Erythroblast (primary cell): ENCODE measurements around the gene TSPYL4.
"Not testable (repeated sequence)": the region's sequence is repeated elsewhere in the genome, so short reads cannot be mapped to it uniquely, and the experiment has no call there.

ENCODE experiments used
- DNase-seq, 2 experiments: peaks; one replicate each; lab custom pipeline; 2025; lab: John Stamatoyannopoulos, UW
- GATA1 ChIP-seq: IDR thresholded peaks from 2 replicates; pipeline ENCODE4 v1.6.1; 2011; ENCODE audit warnings: low read depth, mild to moderate bottlenecking, control low read depth, low read length, moderate library complexity
- POLR2A ChIP-seq: IDR thresholded peaks from 2 replicates; pipeline ENCODE4 v1.6.1; 2011; ENCODE audit warnings: mild to moderate bottlenecking, low read length

TSPYL4 gene

GRCh38 chr6:116253505-116254296, at the start of gene TSPYL4:
Gene TSPYL4 (minus strand): TSS chr6:116254075. CDS start chr6:116254008, 67 bp downstream.
- peak; percentile 95 to 96 for DNase-seq
- TF ChIP-seq POLR2A, result peak; percentile 92
- no peak for TF ChIP-seq GATA1

GRCh38 chr6:116301104-116301503, 47.2 kb upstream of the TSPYL4 start:
- DNase-seq, result no peak
- TF ChIP-seq GATA1 (no peak), POLR2A (no peak)

GRCh38 chr6:116300566-116300965, 46.7 kb upstream of the TSPYL4 start:
- TF ChIP-seq GATA1 (no peak), POLR2A (no peak)
- no peak for DNase-seq

- DNase-seq, result no peak
- TF ChIP-seq GATA1, result no peak
- no peak for TF ChIP-seq POLR2A
These were observed 45.1 kb upstream of the TSPYL4 start for GRCh38 chr6:116298973-116299372.

GRCh38 chr6:116298273-116298672, 44.4 kb upstream of the TSPYL4 start:
- TF ChIP-seq POLR2A (no peak), GATA1 (no peak)
- peak in 1 of 2 experiments; percentile 1 for DNase-seq

GRCh38 chr6:116292553-116292952, 38.7 kb upstream of the TSPYL4 start:
- no peak for TF ChIP-seq GATA1
- no peak for TF ChIP-seq POLR2A
- DNase-seq, result no peak

GRCh38 chr6:116291701-116292396, 38.0 kb upstream of the TSPYL4 start:
- TF ChIP-seq POLR2A (no peak), GATA1 (no peak)
- DNase-seq, result no peak

- no peak for TF ChIP-seq GATA1
- no peak for TF ChIP-seq POLR2A
- no peak for DNase-seq
These were observed 36.9 kb upstream of the TSPYL4 start for GRCh38 chr6:116290799-116291198.

- TF ChIP-seq GATA1 (no peak), POLR2A (no peak)
- DNase-seq, result no peak
These were observed 36.0 kb upstream of the TSPYL4 start for GRCh38 chr6:116289876-116290275.

- TF ChIP-seq POLR2A (no peak), GATA1 (no peak)
- DNase-seq, result peak; percentile 51 to 71
These were observed 33.9 kb upstream of the TSPYL4 start for GRCh38 chr6:116287689-116288282.

- no peak for TF ChIP-seq POLR2A
These were observed 33.0 kb upstream of the TSPYL4 start for GRCh38 chr6:116286773-116287358.

GRCh38 chr6:116284984-116285383, 31.1 kb upstream of the TSPYL4 start:
- not testable (repeated sequence) for DNase-seq

More at GRCh38 chr6:116286773-116287358, 33.0 kb upstream of the TSPYL4 start:
- no peak for DNase-seq

GRCh38 chr6:116283191-116283590, 29.3 kb upstream of the TSPYL4 start:
- DNase-seq, result no peak
- no peak for TF ChIP-seq GATA1
- no peak for TF ChIP-seq POLR2A

- TF ChIP-seq POLR2A, result no peak
- TF ChIP-seq GATA1, result no peak
- no peak for DNase-seq
These were observed 28.8 kb upstream of the TSPYL4 start for GRCh38 chr6:116282698-116283097.
